Endothelial cell (in vitro differentiated cells): Measurements from ENCODE around the gene ABCC5. TPM values are rescaled to one million over a fixed set of nuclear protein-coding genes. Genes with fewer than 3 reads are reported as not detected.

Source experiments
- DNase-seq: peaks from one replicate; pipeline ENCODE4 v3.0.0; 2021; ENCODE audit warnings: low spot score
- H3K27ac Mint-ChIP-seq: one replicate; pipeline ENCODE4 v1.8.0; 2021; ENCODE audit warnings: mixed read lengths, inconsistent platforms; ENCODE audit not compliant: unreplicated experiment
- H3K27me3 Mint-ChIP-seq: one replicate; pipeline ENCODE4 v1.8.0; 2021; ENCODE audit warnings: mild to moderate bottlenecking, moderate library complexity, mixed read lengths, inconsistent platforms; ENCODE audit not compliant: unreplicated experiment
- H3K36me3 Mint-ChIP-seq: one replicate; pipeline ENCODE4 v1.8.0; 2021; ENCODE audit warnings: mild to moderate bottlenecking, low read depth, mixed read lengths, inconsistent platforms; ENCODE audit not compliant: unreplicated experiment
- H3K4me1 Mint-ChIP-seq: one replicate; pipeline ENCODE4 v1.8.0; 2021; ENCODE audit warnings: mild to moderate bottlenecking, mixed read lengths, inconsistent platforms; ENCODE audit not compliant: unreplicated experiment
- H3K4me3 Mint-ChIP-seq: one replicate; pipeline ENCODE4 v1.8.0; 2021; ENCODE audit warnings: mild to moderate bottlenecking, mixed read lengths, inconsistent platforms; ENCODE audit not compliant: unreplicated experiment
- H3K9me3 Mint-ChIP-seq: one replicate; pipeline ENCODE4 v1.8.0; 2021; ENCODE audit warnings: mixed read lengths, inconsistent platforms; ENCODE audit not compliant: unreplicated experiment
- long read RNA-seq: library from polyadenylated mRNA; unstranded; transcript quantifications from one replicate; pipeline ENCODE4 v2.0.0, GENCODE V29; 2020; ENCODE audit not compliant: unreplicated experiment
- total RNA-seq: library from RNA; stranded (reverse); fragmentation: NEBNext Ultra II Directional; extraction: Animal tissue kit (Norgen Biotek cat#: 25700); gene quantifications from one replicate; pipeline ENCODE4 v1.2.1, GENCODE V29; 2021; ENCODE audit not compliant: unreplicated experiment
- TF ChIP-seq, protein P1 (sequence below): fragments of 200-600 bp; sonication (generic); IDR thresholded peaks from one replicate; pipeline ENCODE4 v1.5.0; 2021; ENCODE audit warnings: antibody characterized with exemption; ENCODE audit not compliant: unreplicated experiment

The ABCC5 gene
- 45.9 TPM for total RNA-seq
- long read RNA-seq, full-length matches to known transcripts, result 3 of 4 reads
- long read RNA-seq, partial matches to known transcripts, result 1 of 4 reads
- long read RNA-seq, other reads (novel, unspliced or antisense), result 0 of 4 reads

DNA sequence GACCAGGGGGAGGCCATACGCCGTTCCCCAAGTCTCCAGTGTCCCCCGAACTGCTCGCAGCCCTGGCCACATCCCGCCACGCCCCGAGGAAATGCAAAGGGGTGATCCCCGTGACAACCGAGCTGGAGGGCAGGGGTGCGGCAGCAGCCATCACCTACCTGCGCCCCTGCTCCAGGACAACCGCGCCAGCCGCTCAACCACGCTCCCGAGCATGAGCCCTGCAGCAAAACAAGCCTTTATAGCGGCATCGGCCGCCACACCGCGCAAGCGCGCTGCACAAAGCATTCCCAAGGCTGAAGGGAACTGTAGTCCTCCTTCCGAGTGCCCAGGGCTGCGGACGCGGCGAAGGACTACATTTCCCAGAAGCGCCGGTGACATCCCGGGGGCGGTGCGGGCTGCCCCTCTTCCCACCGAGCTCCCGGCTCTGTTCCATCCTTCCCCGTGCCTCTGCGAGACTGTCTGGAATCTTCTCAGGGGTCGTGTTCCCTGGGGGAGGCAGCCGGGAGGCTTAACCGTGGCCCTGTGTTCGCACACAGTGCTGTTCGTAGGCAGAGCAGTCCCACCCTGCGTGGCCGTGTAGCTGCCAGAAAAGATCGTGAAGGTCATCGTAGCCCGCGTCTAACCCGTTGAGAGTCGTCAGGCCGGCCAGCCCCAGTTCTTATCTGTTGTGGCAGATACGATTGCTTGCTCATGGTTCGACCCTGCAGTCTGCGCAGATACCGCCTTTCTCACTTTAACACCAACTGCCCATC lies at the start of gene ABCC5:
Gene ABCC5 (minus strand): TSS at position 213 of the 752 bp plus-strand sequence. CDS start 3,492 bp downstream, outside the sequence.
- Mint-ChIP-seq H3K4me1 (peaks cover 21% of the 10 kb centered on the region), H3K27me3 (peaks cover 9% of the 10 kb centered on the region), H3K27ac (peak within 1 kb of the TSS; percentile 83)

DNA sequence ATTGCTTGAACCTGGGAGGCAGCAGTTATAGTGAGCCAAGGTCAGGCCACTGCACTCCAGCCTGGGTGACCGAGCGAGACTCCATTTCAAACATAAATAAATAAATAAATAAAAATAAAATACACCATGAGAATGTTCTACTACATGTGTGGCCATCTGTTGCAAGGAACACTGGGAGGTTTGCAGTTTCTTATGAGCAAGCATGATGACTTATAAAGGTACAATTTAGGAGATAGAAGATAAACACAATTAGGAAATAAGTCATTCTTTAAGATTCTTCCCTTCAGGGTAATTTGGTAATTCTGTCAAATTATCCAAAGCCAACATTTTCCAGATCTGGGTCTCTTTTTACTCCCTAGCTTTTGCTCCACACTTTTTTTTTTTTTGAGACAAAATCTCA lies 48.5 kb upstream of the ABCC5 start:
- Mint-ChIP-seq H3K9me3 (no peaks in the 10 kb centered on the region), H3K36me3 (peaks cover 5% of the 10 kb centered on the region), H3K27ac (no peak overlapping the region), H3K27me3 (no peaks in the 10 kb centered on the region), H3K4me3 (no peak overlapping the region), H3K4me1 (no peaks in the 10 kb centered on the region)
- TF ChIP-seq, protein P1, sequence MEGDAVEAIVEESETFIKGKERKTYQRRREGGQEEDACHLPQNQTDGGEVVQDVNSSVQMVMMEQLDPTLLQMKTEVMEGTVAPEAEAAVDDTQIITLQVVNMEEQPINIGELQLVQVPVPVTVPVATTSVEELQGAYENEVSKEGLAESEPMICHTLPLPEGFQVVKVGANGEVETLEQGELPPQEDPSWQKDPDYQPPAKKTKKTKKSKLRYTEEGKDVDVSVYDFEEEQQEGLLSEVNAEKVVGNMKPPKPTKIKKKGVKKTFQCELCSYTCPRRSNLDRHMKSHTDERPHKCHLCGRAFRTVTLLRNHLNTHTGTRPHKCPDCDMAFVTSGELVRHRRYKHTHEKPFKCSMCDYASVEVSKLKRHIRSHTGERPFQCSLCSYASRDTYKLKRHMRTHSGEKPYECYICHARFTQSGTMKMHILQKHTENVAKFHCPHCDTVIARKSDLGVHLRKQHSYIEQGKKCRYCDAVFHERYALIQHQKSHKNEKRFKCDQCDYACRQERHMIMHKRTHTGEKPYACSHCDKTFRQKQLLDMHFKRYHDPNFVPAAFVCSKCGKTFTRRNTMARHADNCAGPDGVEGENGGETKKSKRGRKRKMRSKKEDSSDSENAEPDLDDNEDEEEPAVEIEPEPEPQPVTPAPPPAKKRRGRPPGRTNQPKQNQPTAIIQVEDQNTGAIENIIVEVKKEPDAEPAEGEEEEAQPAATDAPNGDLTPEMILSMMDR, result no peak
- no peak for DNase-seq

More for the DNA sequence above, at the start of gene ABCC5:
- Mint-ChIP-seq H3K36me3 (peaks cover 4% of the 10 kb centered on the region), H3K4me3 (peak within 1 kb of the TSS; percentile 98), H3K9me3 (no peaks in the 10 kb centered on the region)
- peak; percentile 86 for DNase-seq
- TF ChIP-seq, protein P1, result peak; percentile 60

DNA sequence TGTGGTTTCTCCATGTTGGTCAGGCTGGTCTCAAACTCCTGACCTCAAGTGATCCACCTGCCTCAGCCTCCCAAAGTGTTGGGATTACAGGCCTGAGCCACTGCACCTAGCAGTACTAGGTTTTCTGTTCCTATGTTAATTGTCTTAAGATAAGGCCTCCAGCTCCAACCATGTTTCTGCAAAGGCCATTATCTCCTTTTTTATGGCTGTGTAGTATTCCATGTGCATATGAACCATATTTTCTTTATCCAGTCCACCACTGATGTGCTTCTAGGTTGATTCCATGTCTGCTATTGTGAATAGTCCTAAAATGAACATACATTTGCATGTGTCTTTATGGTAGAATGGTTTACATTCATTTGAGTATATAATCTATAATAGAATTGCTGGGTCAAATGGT lies 45.0 kb upstream of the ABCC5 start:
- H3K27me3 Mint-ChIP-seq, result no peaks in the 10 kb centered on the region
- H3K4me1 Mint-ChIP-seq, result peaks cover 3% of the 10 kb centered on the region
- H3K4me3 Mint-ChIP-seq, result no peak overlapping the region
- no peaks in the 10 kb centered on the region for H3K9me3 Mint-ChIP-seq
- H3K27ac Mint-ChIP-seq, result no peak overlapping the region
- H3K36me3 Mint-ChIP-seq, result no peaks in the 10 kb centered on the region
- TF ChIP-seq, protein P1, result no peak
- DNase-seq, result no peak

DNA sequence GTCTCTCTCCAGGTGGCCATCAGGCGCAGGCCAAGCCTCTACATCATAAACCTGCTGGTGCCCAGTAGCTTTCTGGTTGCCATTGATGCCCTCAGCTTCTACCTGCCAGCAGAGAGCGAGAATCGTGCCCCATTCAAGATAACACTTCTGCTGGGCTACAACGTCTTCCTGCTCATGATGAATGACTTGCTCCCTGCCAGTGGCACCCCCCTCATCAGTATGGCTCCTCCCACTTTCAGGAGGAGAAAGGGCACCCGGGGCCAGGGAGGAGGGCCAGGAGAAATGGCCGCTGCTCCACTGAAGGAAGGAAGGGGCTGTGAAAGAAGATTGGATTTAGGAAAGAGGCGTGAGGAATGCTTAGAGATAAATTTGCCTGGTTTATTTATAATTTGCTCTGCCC lies 41.7 kb upstream of the ABCC5 start:
- TF ChIP-seq, protein P1, result no peak
- no peaks in the 10 kb centered on the region for H3K9me3 Mint-ChIP-seq
- H3K27ac Mint-ChIP-seq, result no peak overlapping the region
- no peaks in the 10 kb centered on the region for H3K36me3 Mint-ChIP-seq
- DNase-seq, result no peak
- peaks cover 3% of the 10 kb centered on the region for H3K4me1 Mint-ChIP-seq
- no peak overlapping the region for H3K4me3 Mint-ChIP-seq
- H3K27me3 Mint-ChIP-seq, result no peaks in the 10 kb centered on the region

DNA sequence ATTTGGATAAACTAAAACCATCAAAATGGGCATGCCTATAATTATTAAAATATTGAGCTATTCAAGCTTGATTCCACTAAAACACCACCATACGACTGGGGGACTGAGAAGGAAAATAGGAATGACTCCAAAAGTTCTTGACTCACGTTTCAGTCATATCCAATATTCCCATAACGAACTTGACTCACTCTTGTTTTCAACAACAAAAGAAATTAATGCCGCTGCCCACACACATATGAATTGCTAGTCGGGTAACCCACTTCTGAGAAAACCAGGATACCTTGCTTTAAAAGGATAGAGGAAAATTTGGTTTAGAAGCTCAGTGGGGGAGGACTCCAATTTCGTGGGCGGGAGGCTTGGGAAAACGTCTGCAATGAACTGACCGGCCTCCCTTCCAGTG lies 40.3 kb upstream of the ABCC5 start:
- DNase-seq, result no peak
- Mint-ChIP-seq H3K9me3 (no peaks in the 10 kb centered on the region), H3K4me1 (peaks cover 3% of the 10 kb centered on the region), H3K27ac (no peak overlapping the region), H3K27me3 (no peaks in the 10 kb centered on the region), H3K36me3 (no peaks in the 10 kb centered on the region), H3K4me3 (no peak overlapping the region)
- TF ChIP-seq, protein P1, result no peak
